Psoas muscle (tissue), 8 donors: Measurements from ENCODE around the gene CHST11. TPM values are rescaled to one million over a fixed set of nuclear protein-coding genes. Genes with fewer than 3 reads are reported as not detected.

Source experiments
- ATAC-seq, 4 donors: fragments of 200-7000 bp; cut with Tn5 transposase; one replicate each; pipeline ENCODE4 v1.9.1; 2020; ENCODE audit warnings: moderate library complexity in 3 of 4, mild to moderate bottlenecking in 2 of 4
- DNase-seq, 2 donors: peaks; one replicate each; pipeline ENCODE4 v3.0.0-alpha.2; 2020
- H3K27ac ChIP-seq: fragments of 200-600 bp; one replicate; pipeline ENCODE4 v1.8.0; 2022
- H3K27me3 ChIP-seq, 3 donors: fragments of 200-600 bp in 1 of 3; one replicate each; pipeline versions ENCODE4 v1.6.1 to v1.8.0; 2013 to 2022; ENCODE audit warnings: low read length in 2 of 3, mild to moderate bottlenecking in 2 of 3, moderate library complexity in 1 of 3; ENCODE audit not compliant: insufficient read depth in 3 of 3
- H3K36me3 ChIP-seq, 2 donors: fragments of 200-600 bp in 1 of 2; one replicate each; pipeline versions ENCODE4 v1.6.1 to v1.8.0; 2013 to 2022; ENCODE audit warnings: low read depth in 1 of 2, mild to moderate bottlenecking in 1 of 2, moderate library complexity in 1 of 2; ENCODE audit not compliant: insufficient read depth in 1 of 2
- H3K4me1 ChIP-seq: fragments of 200-600 bp; one replicate; pipeline ENCODE4 v1.8.0; 2022
- H3K4me3 ChIP-seq: fragments of 200-600 bp; one replicate; pipeline ENCODE4 v1.8.0; 2022; ENCODE audit warnings: mild to moderate bottlenecking
- H3K9me3 ChIP-seq: fragments of 200-600 bp; one replicate; pipeline ENCODE4 v1.8.0; 2022
- WGBS, 3 donors: extraction: QIAGEN DNeasy Blood & Tissue Kit; methylation state at CpG; one replicate each; pipeline versions ENCODE4 v1.1.6 to v1.1.7; 2013; 5-methylcytosine and 5-hydroxymethylcytosine counted together
- intact Hi-C, 2 donors: fragments of 100-400 bp; cut with DNase I; formaldehyde crosslinking; loops; one replicate each; pipeline versions ENCODE4 v1.11.0 to v1.14.2; 2022
- polyA plus RNA-seq, 3 donors: library from polyadenylated mRNA; stranded (reverse); fragments of 200-250 nt; gene quantifications; one replicate each; pipeline ENCODE4 v1.2.3, GENCODE V29; 2013
- total RNA-seq, 4 donors: library from RNA; stranded (reverse); fragmentation: NEBNext Ultra II Directional in 2 of 4; extraction: Animal tissue kit (Norgen Biotek cat#: 25700) in 2 of 4; gene quantifications; one replicate each; pipeline versions ENCODE4 v1.2.1 to v1.2.4, GENCODE V29; 2021 to 2023
- TF ChIP-seq, protein P1 (sequence below): fragments of 200-600 bp; IDR thresholded peaks from one replicate; pipeline ENCODE4 v1.8.0; 2022; ENCODE audit warnings: antibody characterized with exemption
- donor health status: healthy with polysubstance abuse.
- donor health status: DM: no; HTN: no; CAD: no; lungs with moderate emphysema.
- donor health status: Bipolar disorder and iron deficiency.
- donor health status: healthy.
- donor health status: DM: yes; HTN: yes; CAD: no.
- donor health status: DM: no; HTN: no; CAD: no.
- donor health status: DM: no; HTN: no; CAD: no.
- donor health status: DM: yes; HTN: yes; CAD: no.

Gene CHST11
- total and polyA plus RNA-seq, 7 donors = 0.52 to 1.6 (median 1.0) TPM

DNA sequence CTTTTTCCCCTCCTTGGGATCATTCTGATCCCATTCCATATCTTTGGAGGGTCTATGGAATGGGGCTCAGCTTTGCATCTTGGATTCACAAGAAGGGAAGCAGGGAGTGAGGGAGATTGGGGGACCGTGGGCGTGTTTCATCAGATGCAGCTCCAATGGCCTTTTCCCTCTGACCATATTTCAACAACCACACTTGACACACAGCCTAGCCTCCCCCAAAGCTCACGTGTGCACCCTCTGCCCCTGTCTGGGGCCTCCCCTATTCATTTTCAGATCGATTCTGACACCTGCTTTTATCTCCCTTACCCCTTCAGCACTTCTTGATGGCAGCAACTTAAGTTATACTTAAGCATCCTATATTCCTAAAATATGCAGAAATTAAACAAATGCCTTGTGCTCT lies 126.6 kb downstream of the CHST11 start:
- no peak for ATAC-seq
- whole genome bisulfite sequencing, 3 donors = 61 to 75% (median 74%) methylated on average over 4 of the region's 4 CpGs

GRCh38 chr12:104585448-104586055 lies 128.8 kb downstream of the CHST11 start:
- intact Hi-C loops = no loop called here
- TF ChIP-seq, protein P1, sequence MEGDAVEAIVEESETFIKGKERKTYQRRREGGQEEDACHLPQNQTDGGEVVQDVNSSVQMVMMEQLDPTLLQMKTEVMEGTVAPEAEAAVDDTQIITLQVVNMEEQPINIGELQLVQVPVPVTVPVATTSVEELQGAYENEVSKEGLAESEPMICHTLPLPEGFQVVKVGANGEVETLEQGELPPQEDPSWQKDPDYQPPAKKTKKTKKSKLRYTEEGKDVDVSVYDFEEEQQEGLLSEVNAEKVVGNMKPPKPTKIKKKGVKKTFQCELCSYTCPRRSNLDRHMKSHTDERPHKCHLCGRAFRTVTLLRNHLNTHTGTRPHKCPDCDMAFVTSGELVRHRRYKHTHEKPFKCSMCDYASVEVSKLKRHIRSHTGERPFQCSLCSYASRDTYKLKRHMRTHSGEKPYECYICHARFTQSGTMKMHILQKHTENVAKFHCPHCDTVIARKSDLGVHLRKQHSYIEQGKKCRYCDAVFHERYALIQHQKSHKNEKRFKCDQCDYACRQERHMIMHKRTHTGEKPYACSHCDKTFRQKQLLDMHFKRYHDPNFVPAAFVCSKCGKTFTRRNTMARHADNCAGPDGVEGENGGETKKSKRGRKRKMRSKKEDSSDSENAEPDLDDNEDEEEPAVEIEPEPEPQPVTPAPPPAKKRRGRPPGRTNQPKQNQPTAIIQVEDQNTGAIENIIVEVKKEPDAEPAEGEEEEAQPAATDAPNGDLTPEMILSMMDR = no peak
- DNase-seq = no peak

More for the DNA sequence above, 126.6 kb downstream of the CHST11 start:
- intact Hi-C loops = no loop called here
- Histone ChIP-seq H3K27ac (no peak overlapping the region), H3K9me3 (no peaks in the 10 kb centered on the region), H3K4me1 (no peaks in the 10 kb centered on the region), H3K27me3 (peaks cover 0 to 1% (median 0%) of the 10 kb centered on the region in 3 donors), H3K4me3 (no peak overlapping the region), H3K36me3 (no peaks in the 10 kb centered on the region)
- no peak for DNase-seq
- TF ChIP-seq, protein P1 = no peak

GRCh38 chr12:104586351-104586919 lies 129.7 kb downstream of the CHST11 start:
- H3K4me3 ChIP-seq = no peak overlapping the region
- WGBS, 3 donors = 64 to 69% (median 67%) methylated on average over 7 of the region's 7 CpGs
- TF ChIP-seq, protein P1 = no peak
- H3K27ac ChIP-seq = no peak overlapping the region
- DNase-seq (no peak), ATAC-seq (no peak)
- no peaks in the 10 kb centered on the region for H3K9me3 ChIP-seq
- no peaks in the 10 kb centered on the region for H3K36me3 ChIP-seq
- intact Hi-C loops = no loop called here
- no peaks in the 10 kb centered on the region for H3K4me1 ChIP-seq
- H3K27me3 ChIP-seq = peaks cover 0 to 1% (median 0%) of the 10 kb centered on the region in 3 donors

More at GRCh38 chr12:104585448-104586055, 128.8 kb downstream of the CHST11 start:
- ATAC-seq = no peak
- no peak overlapping the region for H3K27ac ChIP-seq
- H3K36me3 ChIP-seq = no peaks in the 10 kb centered on the region
- no peaks in the 10 kb centered on the region for H3K4me1 ChIP-seq
- H3K4me3 ChIP-seq = no peak overlapping the region
- H3K9me3 ChIP-seq = no peaks in the 10 kb centered on the region
- 84 to 88% (median 88%) methylated on average over 4 of the region's 4 CpGs for WGBS, 3 donors
- peaks cover 0 to 1% (median 0%) of the 10 kb centered on the region in 3 donors for H3K27me3 ChIP-seq

- Histone ChIP-seq H3K27me3 (no peaks in the 10 kb centered on the region), H3K4me1 (no peaks in the 10 kb centered on the region), H3K27ac (no peak overlapping the region), H3K36me3 (no peaks in the 10 kb centered on the region), H3K4me3 (no peak overlapping the region), H3K9me3 (no peaks in the 10 kb centered on the region)
- 79 to 83% (median 82%) methylated on average over 11 of the region's 11 CpGs for WGBS, 3 donors
- TF ChIP-seq, protein P1 = no peak
- intact Hi-C loops = no loop called here
- DNase-seq = no peak
- no peak for ATAC-seq
These were observed 131.5 kb downstream of the CHST11 start for GRCh38 chr12:104588047-104588920.
